ENCODE results near the gene C1orf226. TPM values are rescaled to one million over a fixed set of nuclear protein-coding genes. Genes with fewer than 3 reads are reported as not detected.

The C1orf226 gene
- polyA plus RNA-seq, 1 donor (not counting 4 experiments of a cell fraction or from before 2014, with no cell fraction given) = 0.12 TPM

- DNase-seq (ENCODE audit: low read depth, low spot score) (no peak), FAIRE-seq (no peak)
- Histone ChIP-seq H3K79me2 (ENCODE audit: control insufficient read depth, insufficient read depth, low read length) (no peaks in the 10 kb centered on the region), H3K27me3 (ENCODE audit: control insufficient read depth, extremely low read depth, insufficient read depth, low read length) (peaks cover 2% of the 10 kb centered on the region), H4K20me1 (ENCODE audit: control insufficient read depth, extremely low read depth, insufficient read depth, low read length) (no peaks in the 10 kb centered on the region), H3K36me3 (ENCODE audit: control insufficient read depth in 2 of 2, extremely low read depth in 1 of 2, insufficient read depth in 2 of 2, low read length in 2 of 2) (no peaks in the 10 kb centered on the region), H3K4me3 (ENCODE audit: control insufficient read depth in 2 of 3, extremely low read depth in 1 of 3, insufficient read depth in 2 of 3, low read depth in 1 of 3, low read length in 3 of 3) (peak overlapping the region in 1 of 3 experiments; percentile 45), H3K9ac (ENCODE audit: control insufficient read depth, extremely low read depth, insufficient read depth, low read length) (peak overlapping the region; percentile 11), H2AFZ (ENCODE audit: control insufficient read depth, low read length) (no peak overlapping the region), H3K4me1 (ENCODE audit: control insufficient read depth, extremely low read depth, insufficient read depth, low read length) (peaks cover 21% of the 10 kb centered on the region), H3K27ac (ENCODE audit: control insufficient read depth, insufficient read depth, low read length) (no peak overlapping the region), H3K9me3 (ENCODE audit: control insufficient read depth, low read depth, low read length) (no peaks in the 10 kb centered on the region), H3K9me1 (ENCODE audit: control insufficient read depth, extremely low read depth, insufficient read depth, low read length) (no peaks in the 10 kb centered on the region), H3K4me2 (ENCODE audit: control insufficient read depth, extremely low read depth, insufficient read depth, low read depth, low read length) (no peak overlapping the region)
- no peak for TF ChIP-seq EZH2 (IDR thresholded peaks at IDR 0.05; ENCODE audit: low read length)
- TF ChIP-seq, protein P1, sequence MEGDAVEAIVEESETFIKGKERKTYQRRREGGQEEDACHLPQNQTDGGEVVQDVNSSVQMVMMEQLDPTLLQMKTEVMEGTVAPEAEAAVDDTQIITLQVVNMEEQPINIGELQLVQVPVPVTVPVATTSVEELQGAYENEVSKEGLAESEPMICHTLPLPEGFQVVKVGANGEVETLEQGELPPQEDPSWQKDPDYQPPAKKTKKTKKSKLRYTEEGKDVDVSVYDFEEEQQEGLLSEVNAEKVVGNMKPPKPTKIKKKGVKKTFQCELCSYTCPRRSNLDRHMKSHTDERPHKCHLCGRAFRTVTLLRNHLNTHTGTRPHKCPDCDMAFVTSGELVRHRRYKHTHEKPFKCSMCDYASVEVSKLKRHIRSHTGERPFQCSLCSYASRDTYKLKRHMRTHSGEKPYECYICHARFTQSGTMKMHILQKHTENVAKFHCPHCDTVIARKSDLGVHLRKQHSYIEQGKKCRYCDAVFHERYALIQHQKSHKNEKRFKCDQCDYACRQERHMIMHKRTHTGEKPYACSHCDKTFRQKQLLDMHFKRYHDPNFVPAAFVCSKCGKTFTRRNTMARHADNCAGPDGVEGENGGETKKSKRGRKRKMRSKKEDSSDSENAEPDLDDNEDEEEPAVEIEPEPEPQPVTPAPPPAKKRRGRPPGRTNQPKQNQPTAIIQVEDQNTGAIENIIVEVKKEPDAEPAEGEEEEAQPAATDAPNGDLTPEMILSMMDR (optimal IDR thresholded peaks at IDR 0.05 in 1 of 3, IDR thresholded peaks at IDR 0.05 in 1 of 3, conservative IDR thresholded peaks at IDR 0.05 in 1 of 3; ENCODE audit: extremely low read depth in 1 of 3, insufficient read depth in 2 of 3, low read length in 3 of 3) = no peak
- dilution Hi-C loops (cut with MboI; ENCODE audit: extremely low pct_ligation_motif_present, low sequenced_read_pairs) = no loop called here
Observed at GRCh38 chr1:162367073-162367472, 14.5 kb upstream of the C1orf226 start.

DNA sequence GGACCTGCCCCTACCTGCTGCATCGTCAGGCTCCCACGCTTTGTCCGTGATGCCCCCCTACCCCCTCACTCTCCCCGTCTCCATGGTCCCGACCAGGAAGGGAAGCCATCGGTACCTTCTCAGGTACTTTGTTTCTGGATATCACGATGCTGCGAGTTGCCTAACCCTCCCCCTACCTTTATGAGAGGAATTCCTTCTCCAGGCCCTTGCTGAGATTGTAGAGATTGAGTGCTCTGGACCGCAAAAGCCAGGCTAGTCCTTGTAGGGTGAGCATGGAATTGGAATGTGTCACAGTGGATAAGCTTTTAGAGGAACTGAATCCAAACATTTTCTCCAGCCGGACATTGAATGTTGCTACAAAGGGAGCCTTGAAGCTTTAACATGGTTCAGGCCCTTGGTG lies 13.8 kb upstream of the C1orf226 start:
- TF ChIP-seq, protein P1 (optimal IDR thresholded peaks at IDR 0.05 in 1 of 3, IDR thresholded peaks at IDR 0.05 in 1 of 3, conservative IDR thresholded peaks at IDR 0.05 in 1 of 3; ENCODE audit: extremely low read depth in 1 of 3, insufficient read depth in 2 of 3, low read length in 3 of 3) = no peak
- TF ChIP-seq EZH2 (IDR thresholded peaks at IDR 0.05; ENCODE audit: low read length) = no peak
- peaks cover 2% of the 10 kb centered on the region for H3K27me3 ChIP-seq (ENCODE audit: control insufficient read depth, extremely low read depth, insufficient read depth, low read length)
- no peaks in the 10 kb centered on the region for H3K79me2 ChIP-seq (ENCODE audit: control insufficient read depth, insufficient read depth, low read length)
- peaks cover 27% of the 10 kb centered on the region for H3K4me1 ChIP-seq (ENCODE audit: control insufficient read depth, extremely low read depth, insufficient read depth, low read length)
- H3K36me3 ChIP-seq (ENCODE audit: control insufficient read depth in 2 of 2, extremely low read depth in 1 of 2, insufficient read depth in 2 of 2, low read length in 2 of 2) = no peaks in the 10 kb centered on the region
- H3K9ac ChIP-seq (ENCODE audit: control insufficient read depth, extremely low read depth, insufficient read depth, low read length) = no peak overlapping the region
- no peaks in the 10 kb centered on the region for H3K9me1 ChIP-seq (ENCODE audit: control insufficient read depth, extremely low read depth, insufficient read depth, low read length)
- DNase-seq (ENCODE audit: low read depth, low spot score) = no peak
- no peak overlapping the region for H3K4me2 ChIP-seq (ENCODE audit: control insufficient read depth, extremely low read depth, insufficient read depth, low read depth, low read length)
- no peak overlapping the region for H2AFZ ChIP-seq (ENCODE audit: control insufficient read depth, low read length)
- no peaks in the 10 kb centered on the region for H3K9me3 ChIP-seq (ENCODE audit: control insufficient read depth, low read depth, low read length)
- H3K27ac ChIP-seq (ENCODE audit: control insufficient read depth, insufficient read depth, low read length) = no peak overlapping the region
- FAIRE-seq = no peak
- H4K20me1 ChIP-seq (ENCODE audit: control insufficient read depth, extremely low read depth, insufficient read depth, low read length) = no peaks in the 10 kb centered on the region
- peak overlapping the region in 1 of 3 experiments; percentile 45 for H3K4me3 ChIP-seq (ENCODE audit: control insufficient read depth in 2 of 3, extremely low read depth in 1 of 3, insufficient read depth in 2 of 3, low read depth in 1 of 3, low read length in 3 of 3)
- dilution Hi-C loops (cut with MboI; ENCODE audit: extremely low pct_ligation_motif_present, low sequenced_read_pairs) = no loop called here
